HFF-Myc (cell line): ENCODE data around the gene EIF2D.

Source experiments
- DNase-seq: peaks from one replicate; pipeline ENCODE4 v3.0.0-alpha.2; 2011; ENCODE audit warnings: low read depth; ENCODE audit errors: extremely low read depth
- H3K4me3 ChIP-seq: replicated peaks from 2 replicates; pipeline ENCODE4 v1.5.1; 2011; ENCODE audit warnings: low read depth, mild to moderate bottlenecking, control low read depth, low read length
- CTCF ChIP-seq: IDR thresholded peaks from 2 replicates; pipeline ENCODE4 v1.5.1; 2012; ENCODE audit warnings: mild to moderate bottlenecking, low read depth, low read length, control low read depth; ENCODE audit errors: missing control alignments

Gene EIF2D

GRCh38 chr1:206570529-206570928 lies 41.7 kb downstream of the EIF2D start:
- no peak for DNase-seq
- no peak overlapping the region for H3K4me3 ChIP-seq

GRCh38 chr1:206569556-206569955 lies 42.7 kb downstream of the EIF2D start:
- H3K4me3 ChIP-seq: no peak overlapping the region
- no peak for DNase-seq
- no peak for TF ChIP-seq CTCF

More at GRCh38 chr1:206570529-206570928, 41.7 kb downstream of the EIF2D start:
- TF ChIP-seq CTCF: no peak

- no peak for TF ChIP-seq CTCF
- DNase-seq: no peak
- no peak overlapping the region for H3K4me3 ChIP-seq
Observed at GRCh38 chr1:206568779-206569352, 43.4 kb downstream of the EIF2D start.

GRCh38 chr1:206568256-206568655 lies 44.0 kb downstream of the EIF2D start:
- TF ChIP-seq CTCF: no peak
- DNase-seq: no peak
- no peak overlapping the region for H3K4me3 ChIP-seq

- no peak for TF ChIP-seq CTCF
- no peak for DNase-seq
- H3K4me3 ChIP-seq: no peak overlapping the region
Observed at GRCh38 chr1:206566999-206567398, 45.3 kb downstream of the EIF2D start.

- TF ChIP-seq CTCF: no peak
- DNase-seq: no peak
- no peak overlapping the region for H3K4me3 ChIP-seq
Observed at GRCh38 chr1:206565995-206566394, 46.3 kb downstream of the EIF2D start.
